IPS DF 4.7 (cell line): Measurements from ENCODE around the gene ZNF234.
A peak's percentile ranks its signal among the peaks of the same experiment; 100 is the strongest.
"Not testable (repeated sequence)": the region's sequence is repeated elsewhere in the genome, so short reads cannot be mapped to it uniquely, and the experiment has no call there.

Experiments
- DNase-seq: peaks from one replicate; pipeline ENCODE4 v3.0.0-alpha.2; 2013; ENCODE audit warnings: low spot score; ENCODE audit errors: extremely low read depth

Gene ZNF234

GRCh38 chr19:44180968-44181367 lies 39.6 kb downstream of the ZNF234 start:
- DNase-seq: no peak

- DNase-seq: no peak
These were observed 40.8 kb downstream of the ZNF234 start for GRCh38 chr19:44182145-44182544.

GRCh38 chr19:44190020-44190419 lies 48.7 kb downstream of the ZNF234 start:
- no peak for DNase-seq

GRCh38 chr19:44192127-44192526 lies 50.8 kb downstream of the ZNF234 start:
- no peak for DNase-seq

GRCh38 chr19:44196772-44197171 lies 55.4 kb downstream of the ZNF234 start:
- DNase-seq: no peak

GRCh38 chr19:44202470-44202869 lies 61.1 kb downstream of the ZNF234 start:
- DNase-seq: no peak

GRCh38 chr19:44202974-44203373 lies 61.6 kb downstream of the ZNF234 start:
- no peak for DNase-seq

- DNase-seq: not testable (repeated sequence)
These were observed 62.5 kb downstream of the ZNF234 start for GRCh38 chr19:44203877-44204276.

GRCh38 chr19:44204772-44205171 lies 63.4 kb downstream of the ZNF234 start:
- DNase-seq: no peak

- DNase-seq: peak; percentile 71
These were observed 65.9 kb downstream of the ZNF234 start for GRCh38 chr19:44207126-44207803.
